ENCODE measurements around the gene BMF. TPM values are rescaled to one million over a fixed set of nuclear protein-coding genes. Genes with fewer than 3 reads are reported as not detected.

Gene BMF
- polyA plus RNA-seq, 2 of the 4 experiments (the other 2 are of a cell fraction), result 1.4 to 1.6 TPM

DNA sequence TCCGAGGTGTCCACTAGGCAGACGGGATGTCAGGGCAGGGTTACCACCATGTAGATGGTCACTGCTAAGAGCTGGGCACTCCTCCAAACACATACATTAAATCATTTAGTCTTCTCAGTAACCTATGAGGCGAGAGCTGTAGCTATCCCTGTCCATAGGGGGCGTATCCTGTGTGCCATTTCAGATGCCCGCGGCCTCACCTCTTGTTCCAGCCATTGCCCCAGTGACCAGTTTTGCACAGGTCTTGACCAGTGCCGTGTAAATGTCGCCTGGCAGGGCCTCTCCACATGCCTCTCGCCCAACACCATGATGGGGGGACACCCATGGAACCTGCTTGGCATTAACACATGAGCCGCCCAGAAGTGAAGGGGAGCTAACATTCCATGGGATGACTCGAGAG lies 48.9 kb downstream of the BMF start:
- TF ChIP-seq POLR2A (IDR thresholded peaks at IDR 0.05; ENCODE audit: low read length), result no peak
- TF ChIP-seq MAZ (IDR thresholded peaks at IDR 0.05; ENCODE audit: borderline replicate concordance, low read depth, low read length), result no peak
- TF ChIP-seq NPAS2 (CRISPR knock-in tag; IDR thresholded peaks at IDR 0.05; ENCODE audit: borderline replicate concordance), result no peak
- no peak for TF ChIP-seq CBX8 (IDR thresholded peaks at IDR 0.05)
- no peak for TF ChIP-seq ZSCAN20 (CRISPR knock-in tag; IDR thresholded peaks at IDR 0.05)
- TF ChIP-seq HOXB5 (CRISPR knock-in tag; IDR thresholded peaks at IDR 0.05), result no peak
- TF ChIP-seq ZFP36 (IDR thresholded peaks at IDR 0.05; ENCODE audit: borderline replicate concordance, partially characterized antibody), result no peak
- TF ChIP-seq CHD2 (IDR thresholded peaks at IDR 0.05; ENCODE audit: low read length, partially characterized antibody), result no peak
- no peak for TF ChIP-seq EP300 (IDR thresholded peaks at IDR 0.05)
- no peak for TF ChIP-seq HOXB13 (CRISPR knock-in tag; IDR thresholded peaks at IDR 0.05; ENCODE audit: low read depth)
- TF ChIP-seq, protein P1, sequence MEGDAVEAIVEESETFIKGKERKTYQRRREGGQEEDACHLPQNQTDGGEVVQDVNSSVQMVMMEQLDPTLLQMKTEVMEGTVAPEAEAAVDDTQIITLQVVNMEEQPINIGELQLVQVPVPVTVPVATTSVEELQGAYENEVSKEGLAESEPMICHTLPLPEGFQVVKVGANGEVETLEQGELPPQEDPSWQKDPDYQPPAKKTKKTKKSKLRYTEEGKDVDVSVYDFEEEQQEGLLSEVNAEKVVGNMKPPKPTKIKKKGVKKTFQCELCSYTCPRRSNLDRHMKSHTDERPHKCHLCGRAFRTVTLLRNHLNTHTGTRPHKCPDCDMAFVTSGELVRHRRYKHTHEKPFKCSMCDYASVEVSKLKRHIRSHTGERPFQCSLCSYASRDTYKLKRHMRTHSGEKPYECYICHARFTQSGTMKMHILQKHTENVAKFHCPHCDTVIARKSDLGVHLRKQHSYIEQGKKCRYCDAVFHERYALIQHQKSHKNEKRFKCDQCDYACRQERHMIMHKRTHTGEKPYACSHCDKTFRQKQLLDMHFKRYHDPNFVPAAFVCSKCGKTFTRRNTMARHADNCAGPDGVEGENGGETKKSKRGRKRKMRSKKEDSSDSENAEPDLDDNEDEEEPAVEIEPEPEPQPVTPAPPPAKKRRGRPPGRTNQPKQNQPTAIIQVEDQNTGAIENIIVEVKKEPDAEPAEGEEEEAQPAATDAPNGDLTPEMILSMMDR (IDR thresholded peaks at IDR 0.05), result no peak
- ChIA-PET CTCF (interaction anchor here (1.0 to 2.4 kb wide), 5 partner anchors 46 to 219 kb away, joined by 3 to 8 read pairs (median 3); no protein-coding TSS in a partner anchor), POLR2A (no interaction called here)
- Histone ChIP-seq H3K27ac (no peak overlapping the region), H3K9me3 (no peaks in the 10 kb centered on the region), H3K4me1 (peaks cover 21% of the 10 kb centered on the region), H3K4me3 (no peak overlapping the region), H3K4me2 (no peak overlapping the region)
- FAIRE-seq (no peak), DNase-seq (ENCODE audit: low read depth in 1 of 2, low spot score in 1 of 2) (no peak), ATAC-seq (no peak)
- 79% methylated on average over 11 of the region's 11 CpGs for WGBS (ENCODE audit: missing lambda C conversion rate)

DNA sequence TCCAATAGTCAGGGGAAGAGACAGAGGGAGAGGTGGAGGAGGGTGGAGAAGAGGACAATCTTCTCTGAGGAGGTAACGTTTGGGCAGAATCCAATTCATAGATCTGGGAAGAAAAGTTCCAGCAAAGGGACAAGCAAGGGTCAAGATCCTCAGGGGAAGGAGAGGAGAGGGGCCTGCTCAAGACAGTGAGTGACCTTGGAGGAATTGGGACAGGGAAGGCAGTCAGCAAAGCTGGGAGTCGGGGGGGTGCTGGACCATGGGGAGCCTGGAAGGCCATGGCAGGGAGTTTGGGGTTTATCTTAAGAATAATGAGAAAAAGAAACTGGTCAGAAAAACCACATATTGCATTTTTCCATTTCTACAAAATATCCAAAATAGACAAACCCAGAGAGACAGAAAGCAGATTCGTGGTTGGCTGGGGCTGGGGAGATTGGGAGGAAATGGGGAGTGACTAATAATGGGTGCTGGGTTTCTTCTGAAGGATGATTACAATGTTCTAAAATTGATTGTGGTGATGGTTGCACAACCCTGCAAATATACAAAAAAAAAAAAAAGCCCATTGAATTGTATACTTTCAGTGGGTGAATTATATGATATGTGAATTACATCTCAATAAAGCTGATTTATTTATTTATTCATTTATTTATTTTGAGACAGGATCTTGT lies 50.1 kb downstream of the BMF start:
- DNase-seq (ENCODE audit: low read depth in 1 of 2, low spot score in 1 of 2), result no peak
- WGBS (ENCODE audit: missing lambda C conversion rate), result 66% methylated on average over 3 of the region's 3 CpGs
- ChIA-PET CTCF (interaction anchor here (0.6 to 2.4 kb wide), 5 partner anchors 11 to 221 kb away, joined by 3 to 8 read pairs (median 3); no protein-coding TSS in a partner anchor), POLR2A (no interaction called here)
- Histone ChIP-seq H3K4me2 (no peak overlapping the region), H3K4me1 (peaks cover 9% of the 10 kb centered on the region), H3K27ac (no peak overlapping the region), H3K9me3 (no peaks in the 10 kb centered on the region), H3K4me3 (no peak overlapping the region)
- no peak for FAIRE-seq
- no peak for ATAC-seq
- TF ChIP-seq KDM1A (IDR thresholded peaks at IDR 0.05; ENCODE audit: low read depth), result no peak
- TF ChIP-seq HOXB5 (CRISPR knock-in tag; IDR thresholded peaks at IDR 0.05), result no peak
- TF ChIP-seq, protein P2, sequence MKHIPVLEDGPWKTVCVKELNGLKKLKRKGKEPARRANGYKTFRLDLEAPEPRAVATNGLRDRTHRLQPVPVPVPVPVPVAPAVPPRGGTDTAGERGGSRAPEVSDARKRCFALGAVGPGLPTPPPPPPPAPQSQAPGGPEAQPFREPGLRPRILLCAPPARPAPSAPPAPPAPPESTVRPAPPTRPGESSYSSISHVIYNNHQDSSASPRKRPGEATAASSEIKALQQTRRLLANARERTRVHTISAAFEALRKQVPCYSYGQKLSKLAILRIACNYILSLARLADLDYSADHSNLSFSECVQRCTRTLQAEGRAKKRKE (CRISPR knock-in tag; IDR thresholded peaks at IDR 0.05; ENCODE audit: low read depth), result no peak
- TF ChIP-seq ESRRA (IDR thresholded peaks at IDR 0.05; ENCODE audit: borderline replicate concordance, low read length), result no peak
- TF ChIP-seq FOXS1 (CRISPR knock-in tag; IDR thresholded peaks at IDR 0.05), result no peak
- TF ChIP-seq, protein P3, sequence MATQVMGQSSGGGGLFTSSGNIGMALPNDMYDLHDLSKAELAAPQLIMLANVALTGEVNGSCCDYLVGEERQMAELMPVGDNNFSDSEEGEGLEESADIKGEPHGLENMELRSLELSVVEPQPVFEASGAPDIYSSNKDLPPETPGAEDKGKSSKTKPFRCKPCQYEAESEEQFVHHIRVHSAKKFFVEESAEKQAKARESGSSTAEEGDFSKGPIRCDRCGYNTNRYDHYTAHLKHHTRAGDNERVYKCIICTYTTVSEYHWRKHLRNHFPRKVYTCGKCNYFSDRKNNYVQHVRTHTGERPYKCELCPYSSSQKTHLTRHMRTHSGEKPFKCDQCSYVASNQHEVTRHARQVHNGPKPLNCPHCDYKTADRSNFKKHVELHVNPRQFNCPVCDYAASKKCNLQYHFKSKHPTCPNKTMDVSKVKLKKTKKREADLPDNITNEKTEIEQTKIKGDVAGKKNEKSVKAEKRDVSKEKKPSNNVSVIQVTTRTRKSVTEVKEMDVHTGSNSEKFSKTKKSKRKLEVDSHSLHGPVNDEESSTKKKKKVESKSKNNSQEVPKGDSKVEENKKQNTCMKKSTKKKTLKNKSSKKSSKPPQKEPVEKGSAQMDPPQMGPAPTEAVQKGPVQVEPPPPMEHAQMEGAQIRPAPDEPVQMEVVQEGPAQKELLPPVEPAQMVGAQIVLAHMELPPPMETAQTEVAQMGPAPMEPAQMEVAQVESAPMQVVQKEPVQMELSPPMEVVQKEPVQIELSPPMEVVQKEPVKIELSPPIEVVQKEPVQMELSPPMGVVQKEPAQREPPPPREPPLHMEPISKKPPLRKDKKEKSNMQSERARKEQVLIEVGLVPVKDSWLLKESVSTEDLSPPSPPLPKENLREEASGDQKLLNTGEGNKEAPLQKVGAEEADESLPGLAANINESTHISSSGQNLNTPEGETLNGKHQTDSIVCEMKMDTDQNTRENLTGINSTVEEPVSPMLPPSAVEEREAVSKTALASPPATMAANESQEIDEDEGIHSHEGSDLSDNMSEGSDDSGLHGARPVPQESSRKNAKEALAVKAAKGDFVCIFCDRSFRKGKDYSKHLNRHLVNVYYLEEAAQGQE (IDR thresholded peaks at IDR 0.05), result no peak
- TF ChIP-seq RAD21 (conservative IDR thresholded peaks at IDR 0.05 in 1 of 2, IDR thresholded peaks at IDR 0.05 in 1 of 2), result no peak
- TF ChIP-seq FOSL2 (IDR thresholded peaks at IDR 0.05), result no peak
- TF ChIP-seq FOSL2 (CRISPR knock-in tag; IDR thresholded peaks at IDR 0.05), result no peak
- TF ChIP-seq, protein P4, sequence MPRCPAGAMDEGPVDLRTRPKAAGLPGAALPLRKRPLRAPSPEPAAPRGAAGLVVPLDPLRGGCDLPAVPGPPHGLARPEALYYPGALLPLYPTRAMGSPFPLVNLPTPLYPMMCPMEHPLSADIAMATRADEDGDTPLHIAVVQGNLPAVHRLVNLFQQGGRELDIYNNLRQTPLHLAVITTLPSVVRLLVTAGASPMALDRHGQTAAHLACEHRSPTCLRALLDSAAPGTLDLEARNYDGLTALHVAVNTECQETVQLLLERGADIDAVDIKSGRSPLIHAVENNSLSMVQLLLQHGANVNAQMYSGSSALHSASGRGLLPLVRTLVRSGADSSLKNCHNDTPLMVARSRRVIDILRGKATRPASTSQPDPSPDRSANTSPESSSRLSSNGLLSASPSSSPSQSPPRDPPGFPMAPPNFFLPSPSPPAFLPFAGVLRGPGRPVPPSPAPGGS (IDR thresholded peaks at IDR 0.05), result no peak
- TF ChIP-seq, protein P5, sequence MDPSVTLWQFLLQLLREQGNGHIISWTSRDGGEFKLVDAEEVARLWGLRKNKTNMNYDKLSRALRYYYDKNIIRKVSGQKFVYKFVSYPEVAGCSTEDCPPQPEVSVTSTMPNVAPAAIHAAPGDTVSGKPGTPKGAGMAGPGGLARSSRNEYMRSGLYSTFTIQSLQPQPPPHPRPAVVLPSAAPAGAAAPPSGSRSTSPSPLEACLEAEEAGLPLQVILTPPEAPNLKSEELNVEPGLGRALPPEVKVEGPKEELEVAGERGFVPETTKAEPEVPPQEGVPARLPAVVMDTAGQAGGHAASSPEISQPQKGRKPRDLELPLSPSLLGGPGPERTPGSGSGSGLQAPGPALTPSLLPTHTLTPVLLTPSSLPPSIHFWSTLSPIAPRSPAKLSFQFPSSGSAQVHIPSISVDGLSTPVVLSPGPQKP (IDR thresholded peaks at IDR 0.05; ENCODE audit: low read depth, low read length), result no peak
- TF ChIP-seq, protein P6, sequence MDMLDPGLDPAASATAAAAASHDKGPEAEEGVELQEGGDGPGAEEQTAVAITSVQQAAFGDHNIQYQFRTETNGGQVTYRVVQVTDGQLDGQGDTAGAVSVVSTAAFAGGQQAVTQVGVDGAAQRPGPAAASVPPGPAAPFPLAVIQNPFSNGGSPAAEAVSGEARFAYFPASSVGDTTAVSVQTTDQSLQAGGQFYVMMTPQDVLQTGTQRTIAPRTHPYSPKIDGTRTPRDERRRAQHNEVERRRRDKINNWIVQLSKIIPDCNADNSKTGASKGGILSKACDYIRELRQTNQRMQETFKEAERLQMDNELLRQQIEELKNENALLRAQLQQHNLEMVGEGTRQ (IDR thresholded peaks at IDR 0.05), result no peak
- TF ChIP-seq POLR2AphosphoS2 (conservative IDR thresholded peaks at IDR 0.05; ENCODE audit: low read length), result no peak
- TF ChIP-seq NR3C1 (IDR thresholded peaks at IDR 0.05), result no peak
- TF ChIP-seq, protein P7, sequence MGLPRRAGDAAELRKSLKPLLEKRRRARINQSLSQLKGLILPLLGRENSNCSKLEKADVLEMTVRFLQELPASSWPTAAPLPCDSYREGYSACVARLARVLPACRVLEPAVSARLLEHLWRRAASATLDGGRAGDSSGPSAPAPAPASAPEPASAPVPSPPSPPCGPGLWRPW (IDR thresholded peaks at IDR 0.05), result no peak
- TF ChIP-seq NPAS2 (CRISPR knock-in tag; IDR thresholded peaks at IDR 0.05; ENCODE audit: borderline replicate concordance), result no peak
- TF ChIP-seq TFCP2L1 (CRISPR knock-in tag; IDR thresholded peaks at IDR 0.05), result no peak
- TF ChIP-seq CHD4 (IDR thresholded peaks at IDR 0.05; ENCODE audit: borderline replicate concordance), result no peak
- TF ChIP-seq CBX8 (IDR thresholded peaks at IDR 0.05), result no peak
- no peak for TF ChIP-seq TP53 (CRISPR knock-in tag; IDR thresholded peaks at IDR 0.05)
